ENCODE results near the gene BUB1. TPM values are rescaled to one million over a fixed set of nuclear protein-coding genes. Genes with fewer than 3 reads are reported as not detected.

BUB1 gene
- total and polyA plus RNA-seq, 2 of the 8 experiments (the other 6 are each of a cell fraction or from before 2014, with no cell fraction given) = 48.4 to 113 TPM

- H2BK5ac ChIP-seq (ENCODE audit: low read depth, low read length) = no peak overlapping the region
- H3K4me2 ChIP-seq (ENCODE audit: insufficient read depth in 1 of 2, low read depth in 2 of 2, low read length in 2 of 2) = no peak overlapping the region
- no peak overlapping the region for H3K4ac ChIP-seq (replicated peaks; ENCODE audit: insufficient read length, low read depth, low read length)
- CTCF ChIA-PET (ENCODE audit: partially characterized antibody) = no interaction called here
- no peak overlapping the region for H2AFZ ChIP-seq (ENCODE audit: low read length)
- no peaks in the 10 kb centered on the region for H4K20me1 ChIP-seq (replicated peaks in 1 of 2; ENCODE audit: control insufficient read depth in 1 of 2, insufficient read depth in 2 of 2, low read length in 2 of 2)
- no peaks in the 10 kb centered on the region for H3K9me3 ChIP-seq (ENCODE audit: insufficient read depth in 2 of 2, low read depth in 1 of 2, low read length in 1 of 2)
- no peaks in the 10 kb centered on the region for H3K27me3 ChIP-seq (replicated peaks in 1 of 4; ENCODE audit: control insufficient read depth in 3 of 4, extremely low read depth in 1 of 4, insufficient read depth in 3 of 4, low read length in 3 of 4)
- POLR2A ChIA-PET (ENCODE audit: partially characterized antibody) = interaction anchor here (1.4 kb wide), 1 partner anchor 18 kb away, joined by 6 read pairs; no protein-coding TSS in a partner anchor
- no peak overlapping the region for H3K23ac ChIP-seq (ENCODE audit: insufficient read length)
- no peaks in the 10 kb centered on the region for H3K36me3 ChIP-seq (ENCODE audit: control insufficient read depth in 2 of 4, insufficient read depth in 4 of 4, low read length in 3 of 4)
- 90% methylated on average over 1 of the region's 1 CpG; no CpG with 5 or more reads in 1 of the 2 experiments for WGBS, 2 experiments (ENCODE audit: extremely low coverage in 1 of 2, insufficient coverage in 1 of 2, insufficient read length in 1 of 2, insufficient replicate concordance in 2 of 2, low coverage in 1 of 2, low lambda C conversion rate in 2 of 2, missing lambda C conversion rate in 1 of 2)
- H3K4me1 ChIP-seq (replicated peaks in 1 of 4; ENCODE audit: control insufficient read depth in 3 of 4, insufficient read depth in 4 of 4, low read length in 3 of 4) = no peaks in the 10 kb centered on the region
- no peak overlapping the region for H2AK5ac ChIP-seq (ENCODE audit: low read depth, low read length)
- no peak overlapping the region for H4K5ac ChIP-seq (ENCODE audit: insufficient read length, low read depth, low read length)
- no peak overlapping the region for H2BK120ac ChIP-seq (replicated peaks; ENCODE audit: low read depth, low read length)
- DNase-seq (ENCODE audit: low read depth in 1 of 2, low spot score in 2 of 2) = no peak
- H2BK15ac ChIP-seq (ENCODE audit: low read length) = no peak overlapping the region
- H2BK12ac ChIP-seq (ENCODE audit: low read depth, low read length) = no peak overlapping the region
- no peaks in the 10 kb centered on the region for H3K79me2 ChIP-seq (ENCODE audit: control insufficient read depth in 1 of 2, insufficient read depth in 2 of 2, low read length in 2 of 2)
- no peak overlapping the region for H3K9ac ChIP-seq (replicated peaks in 1 of 4; ENCODE audit: extremely low read depth in 1 of 4, low read depth in 3 of 4, low read length in 3 of 4)
- H3K27ac ChIP-seq (ENCODE audit: low read depth, low read length) = no peak overlapping the region
- no peak overlapping the region for H3K14ac ChIP-seq (ENCODE audit: insufficient read length)
- H3K79me1 ChIP-seq (ENCODE audit: low read depth, low read length) = no peaks in the 10 kb centered on the region
- H3K18ac ChIP-seq (ENCODE audit: extremely low read depth, low read length) = no peak overlapping the region
- H4K91ac ChIP-seq (replicated peaks; ENCODE audit: insufficient read length, low read length) = no peak overlapping the region
- H3K23me2 ChIP-seq (ENCODE audit: low read depth, low read length) = no peaks in the 10 kb centered on the region
- no peak overlapping the region for H4K8ac ChIP-seq (ENCODE audit: extremely low read depth, insufficient read depth, low read length)
- no peak overlapping the region for H3K56ac ChIP-seq (replicated peaks; ENCODE audit: insufficient read length, low read depth, low read length)
- no peak overlapping the region for H2BK20ac ChIP-seq (ENCODE audit: low read length)
- FAIRE-seq = no peak
- H3K4me3 ChIP-seq (ENCODE audit: extremely low read depth in 1 of 4, insufficient read depth in 2 of 4, low read depth in 3 of 4, low read length in 4 of 4) = no peak overlapping the region
- TF ChIP-seq ASH2L (IDR thresholded peaks at IDR 0.05; ENCODE audit: low read length) = no peak
- no peak for TF ChIP-seq JUN (IDR thresholded peaks at IDR 0.05; ENCODE audit: low read depth, low read length)
- TF ChIP-seq E2F6 (IDR thresholded peaks at IDR 0.05) = no peak
- TF ChIP-seq SIX5 (IDR thresholded peaks at IDR 0.05; ENCODE audit: low read depth, low read length) = no peak
Measured at GRCh38 chr2:110707386-110707965, 29.6 kb upstream of the BUB1 start.
